Measurements from ENCODE around the gene SSR4. TPM values are rescaled to one million over a fixed set of nuclear protein-coding genes. Genes with fewer than 3 reads are reported as not detected.
A peak's percentile ranks its signal among the peaks of the same experiment; 100 is the strongest.

SSR4 gene
- total RNA-seq, 1 donor from 2014 or later, result 150 TPM

DNA sequence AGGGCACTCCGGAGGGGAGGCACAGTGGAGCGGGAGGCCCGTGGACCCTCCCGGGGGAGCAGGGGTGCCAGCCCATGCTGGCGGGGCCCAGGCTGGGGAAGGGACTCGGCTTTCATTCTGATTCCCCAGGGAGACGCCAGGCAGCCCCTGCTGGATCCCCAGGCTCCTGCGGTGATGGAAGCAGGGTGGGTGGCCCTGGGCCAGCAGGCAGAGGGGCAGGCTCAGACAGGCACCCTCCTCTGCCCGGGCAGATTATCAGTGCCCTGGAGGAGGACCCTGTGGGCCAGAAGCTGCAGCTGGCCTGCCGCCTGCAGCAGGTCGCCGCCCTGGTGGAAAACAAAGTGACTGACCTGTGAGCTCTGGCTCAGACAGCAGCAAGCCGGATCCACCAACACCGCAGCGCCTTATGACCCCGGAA is 15.8 kb upstream of the SSR4 start:
- intact Hi-C loops (cut with DNase I), result no loop called here
- no peak for ATAC-seq
- DNase-seq (ENCODE audit: missing footprints), result peak; percentile 13

DNA sequence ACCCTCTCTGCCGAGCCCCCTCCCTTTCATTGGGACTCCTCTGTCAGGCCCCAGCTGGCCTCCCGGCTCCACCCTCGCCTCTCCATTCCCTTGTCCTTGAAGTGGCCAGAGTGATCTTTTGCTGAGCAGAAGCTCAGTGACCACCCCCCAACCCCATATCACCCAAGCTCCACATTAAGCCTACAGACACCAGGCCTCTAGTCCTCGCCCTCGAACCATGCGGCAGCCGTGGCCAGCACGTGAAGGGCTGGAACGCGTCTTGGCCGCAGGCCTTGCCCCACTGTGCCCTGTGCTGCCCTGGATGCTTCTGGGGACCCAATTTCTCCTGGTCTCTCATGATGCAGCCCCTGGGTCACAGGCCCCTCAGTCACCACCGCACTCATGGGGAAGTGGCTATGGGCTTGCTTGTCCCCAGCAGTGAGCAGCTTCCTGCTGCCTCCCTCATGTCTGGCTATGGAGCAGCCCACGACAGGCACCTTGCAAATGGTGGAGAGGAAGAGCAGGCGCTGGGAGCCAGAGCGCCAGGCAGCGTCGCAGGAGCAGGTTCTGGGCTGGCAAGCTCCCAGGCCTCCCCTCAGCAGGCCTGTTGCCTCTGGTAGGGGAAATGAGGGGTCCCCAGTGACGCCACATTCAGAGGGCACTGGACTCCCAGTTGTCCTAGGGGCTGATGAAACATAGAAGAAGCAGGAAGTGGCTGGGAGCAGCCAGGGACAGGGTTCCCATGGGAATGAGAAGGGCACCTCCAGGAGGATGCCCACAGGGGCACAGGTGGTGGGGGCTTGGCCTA is 14.4 kb upstream of the SSR4 start:
- peak; percentile 61 for DNase-seq (ENCODE audit: missing footprints)
- intact Hi-C loops (cut with DNase I), result no loop called here

DNA sequence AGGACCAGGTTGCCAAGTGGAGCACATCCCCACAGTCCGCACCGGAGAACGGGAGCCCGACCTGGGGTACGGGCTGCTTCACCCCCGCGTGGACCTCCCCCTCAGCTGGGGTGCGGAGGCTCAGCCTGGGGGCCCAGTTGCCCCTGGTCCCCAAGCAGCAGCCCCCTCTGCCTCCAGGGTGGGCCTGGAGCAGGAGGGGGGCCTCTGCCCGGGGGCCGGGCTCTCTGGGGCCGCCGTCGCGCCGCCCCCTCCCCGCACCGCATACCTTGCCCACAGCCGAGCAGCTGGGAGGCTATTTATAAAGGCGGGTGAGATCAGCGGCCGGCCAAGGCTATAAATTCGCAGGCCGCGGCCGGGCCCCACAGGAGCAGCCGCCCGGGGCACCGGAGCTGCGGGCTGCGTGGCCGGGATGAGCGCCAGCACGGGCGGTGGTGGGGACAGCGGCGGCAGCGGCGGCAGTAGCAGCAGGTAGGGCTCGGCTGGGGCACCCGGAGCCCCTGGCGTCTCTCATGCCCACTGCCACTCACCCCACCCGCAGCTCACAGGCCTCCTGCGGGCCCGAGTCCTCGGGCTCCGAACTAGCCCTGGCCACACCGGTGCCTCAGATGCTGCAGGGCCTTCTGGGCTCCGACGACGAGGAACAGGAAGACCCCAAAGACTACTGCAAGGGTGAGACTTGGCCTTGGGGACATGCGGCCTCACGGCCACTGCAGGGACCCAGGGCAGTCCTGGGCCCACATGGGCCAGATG is 13.6 kb upstream of the SSR4 start, which contains the start of gene SRPK3:
Gene SRPK3, plus strand, starts transcription at position 364 of the 750 bp plus-strand sequence. Its CDS starts 46 bp downstream, at position 410.
- DNase-seq (ENCODE audit: missing footprints), result peak; percentile 33
- ATAC-seq, result peak; percentile 75
- intact Hi-C loops (cut with DNase I), result no loop called here

More for the DNA sequence above, 14.4 kb upstream of the SSR4 start:
- no peak for ATAC-seq

DNA sequence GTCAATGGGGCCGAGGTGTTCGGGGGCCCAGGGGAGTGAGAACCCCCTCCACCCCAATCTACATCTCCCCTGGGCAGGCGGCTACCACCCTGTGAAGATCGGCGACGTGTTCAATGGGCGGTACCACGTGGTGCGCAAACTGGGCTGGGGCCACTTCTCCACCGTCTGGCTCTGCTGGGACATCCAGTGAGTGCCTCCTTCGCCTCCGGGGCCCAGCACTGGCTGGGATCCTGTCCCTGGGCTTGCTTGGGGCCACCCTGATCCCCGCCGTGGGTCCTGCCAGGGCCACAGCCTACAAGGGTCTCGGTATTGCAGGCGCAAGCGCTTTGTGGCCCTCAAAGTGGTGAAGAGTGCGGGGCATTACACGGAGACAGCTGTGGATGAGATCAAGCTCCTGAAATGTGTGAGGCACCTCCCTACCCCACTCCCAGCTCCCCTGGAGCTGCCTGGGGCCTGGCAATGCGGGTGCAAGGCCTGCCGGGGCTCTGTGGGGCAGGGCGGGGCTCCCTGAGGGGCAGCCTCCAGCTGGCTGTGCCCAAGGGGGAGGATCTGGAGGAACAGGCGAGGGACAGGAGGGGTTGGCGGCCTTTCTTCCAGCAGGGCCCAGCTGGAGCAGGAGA is 12.9 kb upstream of the SSR4 start:
- ATAC-seq, result peak; percentile 67
- intact Hi-C loops (cut with DNase I), result no loop called here
- DNase-seq (ENCODE audit: missing footprints), result no peak

DNA sequence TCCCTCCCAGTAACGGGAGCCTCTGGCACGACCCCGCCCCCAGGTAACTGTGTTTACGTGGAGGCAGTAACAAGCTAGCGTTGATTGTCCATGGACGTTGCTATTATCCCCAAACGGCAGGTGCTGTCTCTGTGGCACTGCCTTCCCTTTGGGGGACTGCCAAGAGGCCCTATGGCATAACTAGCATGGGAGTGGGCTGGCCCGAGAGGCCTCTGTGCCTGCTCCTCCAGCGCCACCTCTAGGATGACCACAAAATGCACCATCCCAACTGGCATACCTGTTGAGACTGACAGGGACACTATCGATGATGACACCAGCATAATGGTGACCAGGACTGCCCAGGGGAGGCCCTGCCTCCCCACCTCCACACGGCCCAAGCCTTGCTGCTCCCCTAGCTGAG is 12.2 kb upstream of the SSR4 start:
- no peak for ATAC-seq
- no peak for DNase-seq (ENCODE audit: missing footprints)
- intact Hi-C loops (cut with DNase I), result no loop called here

DNA sequence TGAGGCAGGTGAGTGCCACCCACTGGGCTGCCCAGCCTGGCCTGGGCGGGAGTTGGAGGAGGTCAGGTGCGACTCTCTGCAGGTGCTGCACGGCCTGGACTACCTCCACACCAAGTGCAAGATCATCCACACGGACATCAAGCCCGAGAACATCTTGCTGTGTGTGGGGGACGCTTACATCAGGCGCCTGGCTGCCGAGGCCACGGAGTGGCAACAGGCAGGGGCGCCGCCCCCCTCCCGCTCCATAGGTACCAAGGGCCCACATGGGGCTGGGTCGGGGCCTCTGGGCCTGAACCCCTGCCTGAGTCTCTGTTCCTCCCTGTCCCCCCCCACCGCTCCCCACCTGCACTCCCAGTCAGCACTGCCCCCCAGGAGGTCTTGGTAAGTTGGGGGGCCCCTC is 11.6 kb upstream of the SSR4 start:
- intact Hi-C loops (cut with DNase I), result no loop called here
- ATAC-seq (no peak), DNase-seq (ENCODE audit: missing footprints) (no peak)

DNA sequence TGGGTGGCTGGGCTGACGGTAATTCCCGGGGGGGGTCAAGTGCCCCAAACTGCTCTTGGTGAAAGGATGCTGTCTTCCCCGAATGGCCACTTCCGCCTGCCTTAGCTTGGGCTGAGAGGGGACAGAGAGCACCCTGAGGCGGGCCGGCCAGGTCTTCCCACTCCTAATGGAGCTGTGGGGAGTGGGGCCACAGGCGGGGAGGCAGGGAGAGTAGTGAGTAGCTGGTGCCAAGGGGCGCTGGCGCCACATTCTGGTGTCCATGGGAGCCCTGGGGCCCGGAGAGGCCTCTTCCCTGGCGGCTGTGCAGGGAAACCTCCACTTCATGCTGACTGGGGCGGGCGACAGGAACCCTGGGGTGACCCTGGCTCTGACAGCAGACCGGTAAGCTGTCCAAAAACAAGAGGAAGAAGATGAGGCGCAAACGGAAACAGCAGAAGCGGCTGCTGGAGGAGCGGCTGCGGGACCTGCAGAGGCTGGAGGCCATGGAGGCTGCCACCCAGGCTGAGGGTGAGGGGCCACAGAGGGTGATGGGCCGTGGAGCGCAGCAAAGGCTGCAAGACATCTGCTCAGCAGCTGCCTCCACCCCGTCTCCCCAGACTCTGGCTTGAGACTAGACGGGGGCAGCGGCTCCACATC is 11.0 kb upstream of the SSR4 start:
- ATAC-seq, result no peak
- no peak for DNase-seq (ENCODE audit: missing footprints)
- intact Hi-C loops (cut with DNase I), result no loop called here

DNA sequence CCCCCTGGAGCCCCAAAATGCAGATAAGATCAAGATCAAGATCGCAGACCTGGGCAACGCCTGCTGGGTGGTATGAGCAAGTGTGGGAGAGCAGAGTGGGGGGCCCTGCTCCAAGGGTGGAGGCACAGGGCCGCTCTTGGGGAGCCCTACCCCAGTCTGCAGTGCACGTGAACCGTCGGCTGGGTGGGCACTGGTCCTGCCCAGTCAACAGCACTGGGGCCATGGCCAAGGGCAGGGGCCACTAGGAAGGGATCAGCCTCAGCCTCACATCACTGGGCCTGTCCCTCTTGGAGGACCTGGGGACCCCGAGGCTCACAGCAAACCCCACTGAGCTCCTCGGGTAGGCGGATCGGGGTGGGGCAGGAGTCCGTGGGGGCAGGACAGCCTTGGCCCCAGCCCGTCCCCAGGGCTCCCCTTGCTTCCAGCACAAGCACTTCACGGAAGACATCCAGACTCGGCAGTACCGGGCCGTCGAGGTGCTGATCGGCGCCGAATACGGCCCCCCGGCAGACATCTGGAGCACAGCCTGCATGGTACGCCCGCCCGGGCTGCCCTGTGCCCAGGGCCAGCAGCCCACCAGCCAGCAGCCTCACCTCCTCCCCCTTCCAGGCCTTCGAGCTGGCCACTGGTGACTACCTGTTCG is 10.0 kb upstream of the SSR4 start:
- no peak for ATAC-seq
- intact Hi-C loops (cut with DNase I), result no loop called here
- no peak for DNase-seq (ENCODE audit: missing footprints)

DNA sequence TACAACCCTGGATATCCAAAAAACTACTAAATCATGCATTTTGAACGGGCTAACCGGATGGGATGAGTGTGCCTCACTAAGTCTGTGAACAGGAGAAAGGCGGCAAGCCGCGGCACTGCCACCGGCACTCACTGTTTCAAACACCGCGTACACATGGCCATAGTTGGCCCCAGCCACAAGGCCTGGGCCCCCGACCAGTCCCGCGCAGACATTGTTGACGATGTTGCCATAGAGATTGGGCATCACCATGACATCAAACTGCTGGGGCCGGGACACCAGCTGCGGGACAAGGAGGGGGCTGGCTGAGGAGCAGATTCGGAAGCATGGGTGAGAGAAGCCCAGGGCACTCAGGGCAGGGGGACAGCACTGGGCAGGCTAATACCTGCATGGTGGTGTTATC is 7.8 kb upstream of the SSR4 start:
- intact Hi-C loops (cut with DNase I), result no loop called here
- ATAC-seq, result no peak
- no peak for DNase-seq (ENCODE audit: missing footprints)

DNA sequence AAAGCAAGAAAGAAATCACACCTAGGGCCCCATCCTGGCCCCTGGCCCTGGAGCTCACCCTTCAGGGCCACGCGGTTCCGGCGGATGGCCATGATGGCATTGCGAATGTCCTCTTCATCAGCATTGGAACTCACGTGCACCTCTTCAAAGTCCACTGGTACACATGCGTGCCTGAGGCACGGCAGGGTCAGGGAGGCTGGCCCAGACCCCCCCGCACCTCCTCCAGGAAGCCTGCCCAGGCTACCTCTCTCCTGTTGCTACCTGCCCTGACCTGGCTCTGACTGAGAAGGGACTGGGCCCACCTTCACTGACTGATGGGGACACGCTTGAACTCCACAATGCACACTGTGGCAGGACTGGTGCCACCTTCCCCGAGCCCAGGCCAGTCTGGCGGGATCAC is 4.8 kb upstream of the SSR4 start:
- intact Hi-C loops (cut with DNase I), result no loop called here
- no peak for ATAC-seq

DNA sequence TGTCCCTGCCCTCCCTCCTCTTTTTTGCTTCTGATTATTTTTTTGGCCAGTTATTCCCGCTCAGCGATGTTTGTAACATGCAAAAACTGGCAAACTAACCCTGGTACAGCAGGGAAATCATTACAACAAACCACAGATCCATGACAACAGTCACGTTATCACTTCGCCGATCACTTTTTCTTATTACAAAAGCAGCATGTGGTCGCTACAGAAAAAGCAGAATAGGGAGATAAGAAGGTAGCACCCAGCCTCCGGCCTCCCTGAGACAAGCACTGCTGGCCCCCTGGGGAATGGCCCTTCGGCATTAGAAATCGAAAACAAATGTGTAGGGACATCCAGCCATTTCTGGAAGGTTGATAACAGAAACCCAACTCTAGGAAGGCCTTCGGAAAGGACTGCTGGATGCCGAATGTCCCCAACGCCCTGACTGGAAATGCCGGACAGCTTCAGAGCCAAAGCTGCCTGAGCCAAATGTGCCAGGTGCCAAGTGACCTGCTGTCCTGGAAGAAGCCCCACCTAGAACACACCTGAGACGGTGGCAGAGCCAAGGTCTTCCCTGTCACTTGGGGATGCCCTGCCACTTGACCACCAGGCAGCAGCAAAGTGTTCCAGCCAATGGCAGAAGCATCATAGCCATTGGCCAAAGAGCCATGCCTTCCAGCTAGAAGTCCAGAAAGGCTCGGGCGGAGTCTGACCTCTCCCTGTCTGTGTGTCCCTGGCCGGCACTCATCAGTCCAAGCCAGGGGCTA is 3.2 kb upstream of the SSR4 start:
- intact Hi-C loops (cut with DNase I), result no loop called here
- no peak for ATAC-seq
- no peak for DNase-seq (ENCODE audit: missing footprints)

More for the DNA sequence above, 4.8 kb upstream of the SSR4 start:
- no peak for DNase-seq (ENCODE audit: missing footprints)

DNA sequence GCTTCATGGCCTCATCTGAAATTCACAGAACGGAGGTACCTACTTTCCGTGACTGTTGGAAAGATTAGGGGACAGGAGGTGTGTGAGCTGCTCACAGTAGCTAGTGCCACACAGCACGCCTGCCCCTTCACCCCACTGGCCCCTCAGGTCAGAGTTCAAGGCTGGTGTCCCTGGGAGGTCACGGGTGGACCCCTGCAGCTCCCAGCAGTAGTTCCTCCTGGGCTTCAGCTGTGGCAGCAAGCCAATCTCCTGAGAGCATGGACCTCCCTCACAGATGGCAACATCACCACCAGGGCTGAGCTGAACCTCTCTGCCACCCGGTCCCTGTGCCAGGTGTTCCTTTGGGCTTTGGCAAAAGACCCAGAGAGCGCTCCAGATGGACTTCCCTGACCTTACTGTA is 2.1 kb upstream of the SSR4 start:
- DNase-seq (ENCODE audit: missing footprints) (no peak), ATAC-seq (no peak)
- intact Hi-C loops (cut with DNase I), result no loop called here

DNA sequence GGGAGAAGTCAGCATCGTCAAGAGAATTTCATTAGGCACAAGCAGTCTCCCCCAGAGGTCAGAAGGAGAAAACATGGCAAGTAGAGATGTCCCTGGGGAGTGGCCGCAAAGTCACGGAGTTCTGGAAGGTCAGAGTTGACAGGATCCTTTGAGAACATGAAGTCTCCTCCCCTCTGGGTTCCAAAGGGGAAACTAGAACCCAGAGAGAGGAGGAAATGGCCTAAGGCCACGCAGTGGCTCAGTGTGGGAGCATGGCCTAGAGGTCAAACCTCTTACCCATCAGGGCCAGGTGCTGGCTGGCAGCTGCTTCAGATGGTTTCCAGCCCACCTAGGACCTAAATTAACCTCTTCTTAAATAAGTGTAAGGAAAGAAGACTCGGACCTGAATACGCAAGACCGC is 1.2 kb upstream of the SSR4 start:
- intact Hi-C loops (cut with DNase I), result no loop called here
- DNase-seq (ENCODE audit: missing footprints) (peak; percentile 11), ATAC-seq (no peak)

DNA sequence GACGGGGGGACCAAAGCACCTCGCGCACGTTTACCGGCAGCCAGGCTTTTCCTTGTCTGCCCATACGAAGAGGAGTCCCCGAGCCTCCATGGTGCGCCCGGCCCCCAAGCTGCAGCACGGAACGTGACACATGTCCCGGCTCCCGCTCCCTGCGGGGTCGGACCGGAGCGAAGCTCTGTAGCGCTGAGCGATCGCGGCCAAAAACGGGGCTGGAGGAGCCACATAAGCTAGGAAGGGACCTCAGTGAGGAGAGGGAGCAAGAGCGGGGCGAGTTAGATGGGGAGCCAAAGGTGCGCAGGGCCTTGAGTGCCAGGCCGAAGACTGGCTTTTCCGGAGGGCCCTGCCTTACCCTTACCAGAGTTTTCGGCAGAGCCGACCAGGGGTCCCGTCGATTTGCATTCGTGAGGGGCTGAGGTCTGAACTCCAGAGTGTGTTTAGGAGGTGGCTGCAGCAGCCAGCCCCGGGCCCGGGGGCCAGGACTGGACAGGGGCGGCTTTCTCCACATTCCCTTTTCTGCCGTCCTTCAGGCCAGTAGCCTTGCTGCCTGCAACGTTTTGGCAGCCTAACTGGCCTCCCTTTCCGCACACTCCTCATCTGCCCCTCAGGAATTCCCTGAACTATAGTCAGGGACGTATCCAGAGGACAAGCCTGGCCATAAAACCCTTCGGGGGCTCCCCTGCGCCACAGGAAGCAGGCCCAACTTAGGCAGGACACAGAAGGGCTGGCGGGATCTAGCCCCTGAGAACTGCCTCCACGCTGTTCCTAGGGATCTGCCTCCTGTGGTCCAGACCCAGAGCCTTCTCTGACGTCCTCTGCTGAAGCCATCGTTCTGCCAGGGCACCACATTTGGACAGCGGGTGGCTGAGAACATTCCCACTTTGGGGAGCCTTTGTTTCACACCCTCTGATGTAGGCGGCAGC is 689 bp downstream of the SSR4 start:
- intact Hi-C loops (cut with DNase I), result loop anchor here (1.0 kb wide), 1 partner anchor 133 kb away; no protein-coding TSS in a partner anchor

DNA sequence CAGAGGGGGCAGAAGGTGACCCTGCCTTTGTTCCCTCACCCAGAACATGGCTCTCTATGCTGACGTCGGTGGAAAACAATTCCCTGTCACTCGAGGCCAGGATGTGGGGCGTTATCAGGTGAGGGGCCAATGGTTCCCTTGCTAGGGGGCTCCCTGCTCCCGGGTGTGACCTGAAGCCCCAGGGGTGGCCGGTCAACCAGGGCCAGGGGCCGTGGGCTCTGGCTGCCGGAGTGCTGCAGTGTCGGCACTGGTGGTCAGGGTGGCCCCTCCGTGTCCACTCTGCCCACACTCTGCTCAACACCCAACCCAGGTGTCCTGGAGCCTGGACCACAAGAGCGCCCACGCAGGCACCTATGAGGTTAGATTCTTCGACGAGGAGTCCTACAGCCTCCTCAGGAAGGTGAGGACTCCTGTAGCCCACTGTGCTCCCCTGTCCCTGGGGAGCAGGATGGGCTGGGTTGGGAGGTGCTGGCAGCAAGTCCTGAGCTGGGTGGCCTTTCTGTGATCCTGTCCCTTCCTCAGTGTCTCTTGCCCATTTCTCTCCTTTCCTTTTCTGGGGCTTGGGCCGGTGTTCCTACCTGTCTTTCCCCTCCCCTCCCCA is 3.0 kb downstream of the SSR4 start:
- no peak for DNase-seq (ENCODE audit: missing footprints)
- intact Hi-C loops (cut with DNase I), result no loop called here

More for the DNA sequence above, 689 bp downstream of the SSR4 start:
- ATAC-seq, result no peak
- peak; percentile 41 for DNase-seq (ENCODE audit: missing footprints)

DNA sequence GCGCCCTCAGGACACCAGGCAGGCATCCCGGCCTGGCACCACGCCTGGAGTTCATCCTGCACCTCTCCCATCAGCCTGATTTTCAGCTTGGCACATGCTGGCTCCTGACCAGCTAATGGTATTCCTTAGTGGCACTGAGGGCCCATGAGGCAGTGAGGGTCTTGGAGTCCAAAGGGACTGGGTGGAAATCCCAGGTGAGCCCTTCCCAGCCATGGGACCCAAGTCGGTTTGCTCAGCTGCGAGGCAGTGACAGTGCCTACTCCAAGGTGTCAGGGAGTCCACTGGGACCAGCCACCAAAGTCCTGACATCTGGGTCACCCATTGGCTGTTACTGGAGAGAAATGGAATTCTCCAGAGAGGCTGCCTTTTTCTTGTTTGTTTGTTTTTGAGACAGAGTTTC is 4.9 kb downstream of the SSR4 start:
- ATAC-seq (no peak), DNase-seq (ENCODE audit: missing footprints) (no peak)
- intact Hi-C loops (cut with DNase I), result no loop called here

More for the DNA sequence above, 3.0 kb downstream of the SSR4 start:
- no peak for ATAC-seq

Data from Right ventricle myocardium inferior (tissue), 1 donor.